Measurements from ENCODE around the gene ACCSL. TPM values are rescaled to one million over a fixed set of nuclear protein-coding genes. Genes with fewer than 3 reads are reported as not detected.

ACCSL gene
- total and polyA plus RNA-seq, 2 donors (not counting 1 experiment from before 2014, with no cell fraction given), result not detected

- TF ChIP-seq EZH2 (IDR thresholded peaks at IDR 0.05; ENCODE audit: low read length, missing control alignments) (no peak), CTCF (conservative IDR thresholded peaks at IDR 0.05 in 1 of 2, IDR thresholded peaks at IDR 0.05 in 1 of 2; ENCODE audit: low read depth in 1 of 2, low read length in 2 of 2) (no peak)
- no peaks in the 10 kb centered on the region for H3K9me3 ChIP-seq (ENCODE audit: control insufficient read depth, insufficient read depth, low read depth, low read length)
- no peaks in the 10 kb centered on the region for H3K79me2 ChIP-seq (ENCODE audit: control insufficient read depth, insufficient read depth, low read length)
- no peaks in the 10 kb centered on the region for H3K27me3 ChIP-seq (ENCODE audit: control insufficient read depth, insufficient read depth, low read length)
- H2AFZ ChIP-seq (ENCODE audit: low read length), result no peak overlapping the region
- no peak overlapping the region for H3K9ac ChIP-seq (ENCODE audit: insufficient read depth, low read length)
- no peaks in the 10 kb centered on the region for H4K20me1 ChIP-seq (ENCODE audit: control insufficient read depth, extremely low read depth, insufficient read depth, low read length)
- peaks cover 1% of the 10 kb centered on the region for H3K36me3 ChIP-seq (ENCODE audit: control insufficient read depth, insufficient read depth, low read length)
- no peak overlapping the region for H3K4me3 ChIP-seq (replicated peaks in 1 of 4; ENCODE audit: control extremely low read depth in 1 of 4, insufficient read depth in 1 of 4, low read depth in 3 of 4, low read length in 4 of 4)
- H3K4me2 ChIP-seq (ENCODE audit: extremely low read depth, insufficient read depth, low read length), result no peak overlapping the region
- no peak overlapping the region for H3K27ac ChIP-seq (ENCODE audit: insufficient read depth, low read length)
- no peaks in the 10 kb centered on the region for H3K4me1 ChIP-seq (ENCODE audit: control insufficient read depth, extremely low read depth, insufficient read depth, low read length)
- DNase-seq (ENCODE audit: low read depth in 2 of 2), result no peak
Observed at GRCh38 chr11:44079376-44079775, 31.6 kb downstream of the ACCSL start.

DNA sequence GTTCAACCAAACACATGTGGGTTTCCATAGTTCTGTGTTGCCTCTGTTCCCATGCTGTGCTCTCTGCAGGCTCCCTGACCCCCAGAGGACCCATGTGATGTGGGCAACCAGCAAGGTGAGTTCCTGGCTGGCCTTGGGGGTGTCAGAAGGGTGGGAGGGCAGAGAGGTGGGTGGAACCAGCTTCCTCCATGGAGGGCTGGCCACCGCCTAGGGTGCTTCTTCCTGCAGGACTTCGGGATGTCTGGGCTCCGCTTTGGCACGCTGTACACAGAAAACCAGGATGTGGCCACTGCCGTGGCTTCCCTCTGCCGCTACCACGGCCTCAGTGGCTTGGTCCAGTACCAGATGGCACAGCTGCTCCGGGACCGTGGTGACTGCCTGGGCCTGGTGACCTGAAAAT, 33.2 kb downstream of the ACCSL start:
- no peak overlapping the region for H2AFZ ChIP-seq (ENCODE audit: low read length)
- no peaks in the 10 kb centered on the region for H3K27me3 ChIP-seq (ENCODE audit: control insufficient read depth, insufficient read depth, low read length)
- no peak overlapping the region for H3K27ac ChIP-seq (ENCODE audit: insufficient read depth, low read length)
- H3K4me1 ChIP-seq (ENCODE audit: control insufficient read depth, extremely low read depth, insufficient read depth, low read length), result no peaks in the 10 kb centered on the region
- H3K9ac ChIP-seq (ENCODE audit: insufficient read depth, low read length), result no peak overlapping the region
- no peaks in the 10 kb centered on the region for H4K20me1 ChIP-seq (ENCODE audit: control insufficient read depth, extremely low read depth, insufficient read depth, low read length)
- DNase-seq (ENCODE audit: low read depth in 2 of 2), result no peak
- H3K9me3 ChIP-seq (ENCODE audit: control insufficient read depth, insufficient read depth, low read depth, low read length), result no peaks in the 10 kb centered on the region
- no peak overlapping the region for H3K4me2 ChIP-seq (ENCODE audit: extremely low read depth, insufficient read depth, low read length)
- H3K36me3 ChIP-seq (ENCODE audit: control insufficient read depth, insufficient read depth, low read length), result no peaks in the 10 kb centered on the region
- no peak overlapping the region for H3K4me3 ChIP-seq (replicated peaks in 1 of 4; ENCODE audit: control extremely low read depth in 1 of 4, insufficient read depth in 1 of 4, low read depth in 3 of 4, low read length in 4 of 4)
- no peak for TF ChIP-seq EZH2 (IDR thresholded peaks at IDR 0.05; ENCODE audit: low read length, missing control alignments)
- TF ChIP-seq CTCF (conservative IDR thresholded peaks at IDR 0.05 in 1 of 2, IDR thresholded peaks at IDR 0.05 in 1 of 2; ENCODE audit: low read depth in 1 of 2, low read length in 2 of 2), result no peak
- H3K79me2 ChIP-seq (ENCODE audit: control insufficient read depth, insufficient read depth, low read length), result no peaks in the 10 kb centered on the region

GRCh38 chr11:44082645-44083044, 34.9 kb downstream of the ACCSL start:
- H3K4me3 ChIP-seq (replicated peaks in 1 of 4; ENCODE audit: control extremely low read depth in 1 of 4, insufficient read depth in 1 of 4, low read depth in 3 of 4, low read length in 4 of 4), result no peak overlapping the region
- H2AFZ ChIP-seq (ENCODE audit: low read length), result no peak overlapping the region
- no peaks in the 10 kb centered on the region for H3K4me1 ChIP-seq (ENCODE audit: control insufficient read depth, extremely low read depth, insufficient read depth, low read length)
- H3K79me2 ChIP-seq (ENCODE audit: control insufficient read depth, insufficient read depth, low read length), result no peaks in the 10 kb centered on the region
- no peaks in the 10 kb centered on the region for H3K9me3 ChIP-seq (ENCODE audit: control insufficient read depth, insufficient read depth, low read depth, low read length)
- no peak for DNase-seq (ENCODE audit: low read depth in 2 of 2)
- no peak overlapping the region for H3K9ac ChIP-seq (ENCODE audit: insufficient read depth, low read length)
- H3K36me3 ChIP-seq (ENCODE audit: control insufficient read depth, insufficient read depth, low read length), result no peaks in the 10 kb centered on the region
- H4K20me1 ChIP-seq (ENCODE audit: control insufficient read depth, extremely low read depth, insufficient read depth, low read length), result no peaks in the 10 kb centered on the region
- no peak overlapping the region for H3K27ac ChIP-seq (ENCODE audit: insufficient read depth, low read length)
- TF ChIP-seq EZH2 (IDR thresholded peaks at IDR 0.05; ENCODE audit: low read length, missing control alignments) (no peak), CTCF (conservative IDR thresholded peaks at IDR 0.05 in 1 of 2, IDR thresholded peaks at IDR 0.05 in 1 of 2; ENCODE audit: low read depth in 1 of 2, low read length in 2 of 2) (no peak)
- H3K4me2 ChIP-seq (ENCODE audit: extremely low read depth, insufficient read depth, low read length), result no peak overlapping the region
- no peaks in the 10 kb centered on the region for H3K27me3 ChIP-seq (ENCODE audit: control insufficient read depth, insufficient read depth, low read length)

All from fibroblast of lung (primary cell).